Tibial nerve (tissue), 4 donors: Measurements from ENCODE around the gene S1PR1. TPM values are rescaled to one million over a fixed set of nuclear protein-coding genes. Genes with fewer than 3 reads are reported as not detected.
"Not testable (repeated sequence)": the region's sequence is repeated elsewhere in the genome, so short reads cannot be mapped to it uniquely, and the experiment has no call there.

ENCODE experiments used
- DNase-seq, 2 donors: peaks; one replicate each; pipeline ENCODE4 v3.0.0-alpha.2; 2019; ENCODE audit warnings: low spot score in 2 of 2
- H3K27ac ChIP-seq, 4 donors: fragments of 200-600 bp; sonication (generic) in 3 of 4; one replicate each; pipeline ENCODE4 v1.5.1; 2017 to 2019; ENCODE audit warnings: mild to moderate bottlenecking in 1 of 4
- H3K27me3 ChIP-seq, 2 donors: fragments of 200-600 bp; sonication (generic) in 1 of 2; one replicate each; pipeline versions ENCODE4 v1.5.1 to v1.6.0; 2017 to 2019
- H3K36me3 ChIP-seq, 3 donors: fragments of 200-600 bp; sonication (generic); one replicate each; pipeline ENCODE4 v1.5.1; 2018 to 2019
- H3K4me1 ChIP-seq, 4 donors: fragments of 200-600 bp; sonication (generic) in 3 of 4; one replicate each; pipeline ENCODE4 v1.5.1; 2017 to 2019
- H3K4me3 ChIP-seq, 4 donors: fragments of 200-600 bp; sonication (generic) in 3 of 4; one replicate each; pipeline ENCODE4 v1.5.1; 2017 to 2019; ENCODE audit warnings: mild to moderate bottlenecking in 1 of 4, moderate library complexity in 1 of 4
- H3K9me3 ChIP-seq, 4 donors: fragments of 200-600 bp; sonication (generic) in 3 of 4; one replicate each; pipeline ENCODE4 v1.5.1; 2017 to 2019
- EP300 ChIP-seq, 2 donors: sonication (generic); formaldehyde crosslinking; IDR thresholded peaks; one replicate each; pipeline ENCODE4 v1.6.1; 2017; ENCODE audit warnings: antibody characterized with exemption in 2 of 2, mild to moderate bottlenecking in 1 of 2
- POLR2A ChIP-seq, 2 donors: fragments of 450-650 bp; IDR thresholded peaks; one replicate each; pipeline ENCODE4 v1.6.1; 2017; ENCODE audit warnings: antibody characterized with exemption in 2 of 2, mild to moderate bottlenecking in 2 of 2, moderate library complexity in 2 of 2
- WGBS, 2 donors: methylation state at CpG; one replicate each; pipeline ENCODE4 v1.1.5; 2018; 5-methylcytosine and 5-hydroxymethylcytosine counted together
- total RNA-seq, 4 donors: library from RNA; depleted of rRNA; stranded (reverse); fragments of >200 nt; gene quantifications; one replicate each; pipeline ENCODE4 v1.1.0, GENCODE V29; 2016
- TF ChIP-seq, protein P1 (sequence below), 5 experiments: fragments of 200-600 bp in 3 of 5; fragments of 450-650 bp in 2 of 5; sonication (generic) in 3 of 5; IDR thresholded peaks; one replicate each; pipeline ENCODE4 v1.5.1; 2016 to 2019; ENCODE audit warnings: antibody characterized with exemption in 5 of 5, mild to moderate bottlenecking in 3 of 5, moderate library complexity in 2 of 5

Gene S1PR1
- total RNA-seq, 4 donors from 2014 or later, result 22.2 to 101 (median 59.4) TPM

- Histone ChIP-seq H3K4me3 (no peak overlapping the region), H3K27me3 (no peaks in the 10 kb centered on the region), H3K9me3 (no peaks in the 10 kb centered on the region), H3K27ac (no peak overlapping the region), H3K4me1 (no peaks in the 10 kb centered on the region), H3K36me3 (no peaks in the 10 kb centered on the region)
- DNase-seq, result no peak
- TF ChIP-seq POLR2A (IDR thresholded peaks at IDR 0.05), result no peak
- no peak for TF ChIP-seq EP300 (IDR thresholded peaks at IDR 0.05)
- TF ChIP-seq, protein P1, sequence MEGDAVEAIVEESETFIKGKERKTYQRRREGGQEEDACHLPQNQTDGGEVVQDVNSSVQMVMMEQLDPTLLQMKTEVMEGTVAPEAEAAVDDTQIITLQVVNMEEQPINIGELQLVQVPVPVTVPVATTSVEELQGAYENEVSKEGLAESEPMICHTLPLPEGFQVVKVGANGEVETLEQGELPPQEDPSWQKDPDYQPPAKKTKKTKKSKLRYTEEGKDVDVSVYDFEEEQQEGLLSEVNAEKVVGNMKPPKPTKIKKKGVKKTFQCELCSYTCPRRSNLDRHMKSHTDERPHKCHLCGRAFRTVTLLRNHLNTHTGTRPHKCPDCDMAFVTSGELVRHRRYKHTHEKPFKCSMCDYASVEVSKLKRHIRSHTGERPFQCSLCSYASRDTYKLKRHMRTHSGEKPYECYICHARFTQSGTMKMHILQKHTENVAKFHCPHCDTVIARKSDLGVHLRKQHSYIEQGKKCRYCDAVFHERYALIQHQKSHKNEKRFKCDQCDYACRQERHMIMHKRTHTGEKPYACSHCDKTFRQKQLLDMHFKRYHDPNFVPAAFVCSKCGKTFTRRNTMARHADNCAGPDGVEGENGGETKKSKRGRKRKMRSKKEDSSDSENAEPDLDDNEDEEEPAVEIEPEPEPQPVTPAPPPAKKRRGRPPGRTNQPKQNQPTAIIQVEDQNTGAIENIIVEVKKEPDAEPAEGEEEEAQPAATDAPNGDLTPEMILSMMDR (IDR thresholded peaks at IDR 0.05), result no peak
- WGBS, 2 donors, result 63 to 73% methylated on average over 2 of the region's 2 CpGs
These were observed 36.3 kb upstream of the S1PR1 start for GRCh38 chr1:101200513-101200912.

GRCh38 chr1:101203820-101204540, 32.8 kb upstream of the S1PR1 start:
- 60 to 68% methylated on average over 6 of the region's 6 CpGs for WGBS, 2 donors
- no peak overlapping the region for H3K27ac ChIP-seq
- H3K4me1 ChIP-seq, result no peaks in the 10 kb centered on the region
- no peaks in the 10 kb centered on the region for H3K9me3 ChIP-seq
- TF ChIP-seq EP300 (IDR thresholded peaks at IDR 0.05), result no peak
- TF ChIP-seq, protein P1 (IDR thresholded peaks at IDR 0.05), result no peak
- TF ChIP-seq POLR2A (IDR thresholded peaks at IDR 0.05), result no peak
- no peaks in the 10 kb centered on the region for H3K27me3 ChIP-seq
- H3K4me3 ChIP-seq, result no peak overlapping the region
- DNase-seq, result no peak
- H3K36me3 ChIP-seq, result no peaks in the 10 kb centered on the region

GRCh38 chr1:101205457-101205856, 31.4 kb upstream of the S1PR1 start:
- H3K9me3 ChIP-seq, result no peaks in the 10 kb centered on the region
- H3K36me3 ChIP-seq, result no peaks in the 10 kb centered on the region
- no peaks in the 10 kb centered on the region for H3K27me3 ChIP-seq
- no peak overlapping the region for H3K4me3 ChIP-seq
- no peaks in the 10 kb centered on the region for H3K4me1 ChIP-seq
- no peak overlapping the region for H3K27ac ChIP-seq
- no peak for DNase-seq
- TF ChIP-seq, protein P1 (IDR thresholded peaks at IDR 0.05), result no peak
- TF ChIP-seq POLR2A (IDR thresholded peaks at IDR 0.05) (no peak), EP300 (IDR thresholded peaks at IDR 0.05) (no peak)

DNA sequence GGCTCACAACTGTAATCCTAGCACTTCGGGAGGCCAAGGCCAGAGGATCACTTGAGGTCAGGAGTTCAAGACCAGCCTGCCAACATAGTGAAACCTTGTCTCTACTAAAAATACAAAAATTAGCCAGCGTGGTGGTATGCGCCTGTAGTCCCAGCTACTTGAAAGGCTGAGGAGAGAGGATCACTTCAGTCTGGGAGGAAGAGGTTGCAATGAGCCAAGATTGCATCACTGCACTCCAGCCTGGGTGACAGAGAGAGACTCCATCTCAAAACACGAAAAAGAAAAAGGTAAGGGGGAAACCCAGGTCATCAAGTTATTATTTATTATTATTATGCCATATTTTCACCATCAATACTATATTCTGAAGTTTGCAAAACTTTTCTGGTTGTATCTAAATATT, 30.7 kb upstream of the S1PR1 start:
- H3K27me3 ChIP-seq, H3K4me1 ChIP-seq, DNase-seq, H3K9me3 ChIP-seq, H3K4me3 ChIP-seq, H3K36me3 ChIP-seq, H3K27ac ChIP-seq: not testable (repeated sequence)
- WGBS, 2 donors, result 77 to 86% methylated on average over 4 of the region's 4 CpGs

GRCh38 chr1:101207271-101207670, 29.5 kb upstream of the S1PR1 start:
- not testable (repeated sequence) for H3K36me3 ChIP-seq, H3K27me3 ChIP-seq, DNase-seq, H3K27ac ChIP-seq, H3K4me1 ChIP-seq, H3K9me3 ChIP-seq, H3K4me3 ChIP-seq
- 92 to 98% methylated on average over 9 of the region's 9 CpGs for WGBS, 2 donors

DNA sequence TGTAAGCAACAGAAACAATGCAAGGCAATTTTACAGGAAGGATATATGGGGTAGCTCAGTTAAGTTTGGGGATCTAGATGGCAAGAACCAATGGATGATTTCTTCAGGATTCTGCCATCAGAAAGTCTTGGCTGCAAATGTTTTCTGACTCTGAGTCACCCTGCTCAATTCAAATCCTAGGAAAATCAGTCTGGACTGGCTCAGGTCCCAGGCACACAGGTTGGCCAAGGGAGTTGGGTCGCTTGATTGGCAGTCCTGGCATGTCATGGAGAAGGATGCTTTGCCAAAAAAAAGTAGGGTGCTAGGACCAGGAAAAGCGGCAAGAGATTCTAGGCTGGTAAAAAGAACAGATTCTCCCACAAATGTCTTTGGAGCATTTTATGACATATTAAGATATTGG, 28.9 kb upstream of the S1PR1 start:
- Histone ChIP-seq H3K9me3 (no peaks in the 10 kb centered on the region), H3K4me1 (no peaks in the 10 kb centered on the region), H3K27ac (no peak overlapping the region), H3K36me3 (no peaks in the 10 kb centered on the region), H3K4me3 (no peak overlapping the region), H3K27me3 (no peaks in the 10 kb centered on the region)
- TF ChIP-seq EP300 (IDR thresholded peaks at IDR 0.05), result no peak
- TF ChIP-seq POLR2A (IDR thresholded peaks at IDR 0.05), result no peak
- TF ChIP-seq, protein P1 (IDR thresholded peaks at IDR 0.05), result no peak
- WGBS, 2 donors, result 89 to 90% methylated on average over 2 of the region's 2 CpGs
- no peak for DNase-seq
